Transverse colon (tissue), 3 donors: ENCODE measurements around the gene PTS.

Experiments used
- CTCF ChIP-seq, 5 experiments: fragments of 200-600 bp in 3 of 5; fragments of 450-650 bp in 2 of 5; sonication (generic) in 3 of 5; IDR thresholded peaks; 1 replicate in 2 of 5; 2 replicates in 3 of 5; pipeline ENCODE4 v1.5.1; 2016 to 2017; ENCODE audit warnings: antibody characterized with exemption in 5 of 5, inconsistent platforms in 3 of 5, mild to moderate bottlenecking in 2 of 5, moderate library complexity in 1 of 5
- POLR2A ChIP-seq: fragments of 450-650 bp; IDR thresholded peaks from one replicate; pipeline ENCODE4 v1.6.1; 2016; ENCODE audit warnings: antibody characterized with exemption, mild to moderate bottlenecking, moderate library complexity

- TF ChIP-seq CTCF (IDR thresholded peaks at IDR 0.05): no peak
- no peak for TF ChIP-seq POLR2A
Measured at GRCh38 chr11:112281726-112282125, 55.5 kb downstream of the PTS start.
